Spinal cord (tissue), 10 donors: ENCODE measurements around the gene GARS1. TPM values are rescaled to one million over a fixed set of nuclear protein-coding genes. Genes with fewer than 3 reads are reported as not detected.
A peak's percentile ranks its signal among the peaks of the same experiment; 100 is the strongest.

Source experiments
- DNase-seq, 6 donors: peaks; one replicate each; pipeline versions ENCODE4 v3.0.0 to v3.0.0-alpha.2; 2013 to 2015; ENCODE audit warnings: low spot score in 6 of 6, low read depth in 4 of 6
- H3K27ac ChIP-seq: one replicate; pipeline ENCODE4 v1.5.1; 2013; ENCODE audit warnings: low read depth, low read length, control low read depth
- H3K27me3 ChIP-seq: one replicate; pipeline ENCODE4 v1.6.1; 2013; ENCODE audit warnings: low read length; ENCODE audit not compliant: control insufficient read depth, insufficient read depth
- H3K36me3 ChIP-seq: one replicate; pipeline ENCODE4 v1.6.1; 2013; ENCODE audit warnings: low read length; ENCODE audit not compliant: control insufficient read depth, insufficient read depth
- H3K4me1 ChIP-seq: one replicate; pipeline ENCODE4 v1.6.1; 2013; ENCODE audit warnings: low read length; ENCODE audit not compliant: control insufficient read depth, insufficient read depth
- H3K4me3 ChIP-seq: one replicate; pipeline ENCODE4 v1.5.1; 2013; ENCODE audit warnings: low read depth, low read length, control low read depth
- H3K9me3 ChIP-seq: one replicate; pipeline ENCODE4 v1.6.1; 2013; ENCODE audit warnings: low read length; ENCODE audit not compliant: control insufficient read depth, insufficient read depth
- WGBS: methylation state at CpG from one replicate; pipeline ENCODE4 v1.1.5; 2013; ENCODE audit warnings: missing lambda C conversion rate; ENCODE audit not compliant: insufficient coverage; 5-methylcytosine and 5-hydroxymethylcytosine counted together
- polyA plus RNA-seq, 2 donors: library from polyadenylated mRNA; unstranded; fragments of 120-200 nt; gene quantifications; one replicate each; pipeline ENCODE4 v1.2.1, GENCODE V29; 2013; ENCODE audit not compliant: insufficient read length in 2 of 2
- total RNA-seq, 2 donors: library from RNA; depleted of rRNA in 1 of 2; stranded (reverse); fragments of 120-200 nt in 1 of 2; fragments of >200 nt in 1 of 2; gene quantifications; one replicate each; pipeline versions ENCODE4 v1.2.3 to v1.2.4, GENCODE V29; 2013 to 2014
- donor health status: healthy.

The GARS1 gene
- total and polyA plus RNA-seq, 4 donors: 58.2 to 112 (median 95.2) TPM

- DNase-seq: no peak
- H3K27me3 ChIP-seq: no peaks in the 10 kb centered on the region
- H3K4me3 ChIP-seq: peak overlapping the region; percentile 93
- H3K36me3 ChIP-seq: no peaks in the 10 kb centered on the region
- WGBS: 0% methylated on average over 11 of the region's 12 CpGs
- no peaks in the 10 kb centered on the region for H3K9me3 ChIP-seq
- H3K27ac ChIP-seq: peak overlapping the region; percentile 92
- H3K4me1 ChIP-seq: peaks cover 9% of the 10 kb centered on the region
These were observed 584 bp upstream of the GARS1 start for GRCh38 chr7:30594048-30594539.

GRCh38 chr7:30595436-30596013 lies 847 bp downstream of the GARS1 start:
- Histone ChIP-seq H3K36me3 (no peaks in the 10 kb centered on the region), H3K4me1 (peaks cover 9% of the 10 kb centered on the region), H3K27me3 (no peaks in the 10 kb centered on the region), H3K27ac (peak overlapping the region; percentile 92), H3K4me3 (peak overlapping the region; percentile 93), H3K9me3 (no peaks in the 10 kb centered on the region)
- peak in 2 of 6 donors; percentile 17 to 24 for DNase-seq
- 0% methylated on average over 6 of the region's 13 CpGs for WGBS

DNA sequence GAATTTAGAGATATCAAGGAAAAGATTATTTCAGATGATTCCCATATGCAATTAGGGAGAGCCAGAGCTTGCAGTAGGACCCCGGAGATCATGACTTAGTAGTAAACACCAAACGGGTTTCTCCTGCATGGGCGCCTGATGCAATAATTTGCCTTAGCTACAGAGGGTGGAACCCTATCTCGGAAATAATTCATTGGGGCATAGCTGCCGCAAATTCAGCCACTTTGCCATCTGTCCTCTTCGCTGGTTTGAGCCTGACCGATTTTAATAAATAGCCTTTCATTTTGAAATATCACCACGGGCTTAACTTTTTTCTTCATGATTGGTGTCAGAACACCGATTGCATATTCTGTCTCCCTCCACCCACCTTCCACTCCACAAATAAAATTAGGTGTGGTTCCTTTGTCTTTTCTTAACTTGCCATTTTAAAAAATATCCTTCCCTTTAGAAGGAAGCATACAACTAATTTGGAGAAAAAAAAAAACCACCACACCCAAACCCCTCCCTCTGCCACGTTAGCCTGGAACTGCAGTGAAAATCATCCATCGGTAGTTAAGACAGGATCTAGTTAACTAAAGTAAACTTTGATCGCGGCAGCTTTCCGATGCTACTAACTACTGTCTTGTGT lies 1.4 kb downstream of the GARS1 start:
- peak in 2 of 6 donors; percentile 2 to 20 for DNase-seq
- Histone ChIP-seq H3K27me3 (no peaks in the 10 kb centered on the region), H3K4me3 (peak overlapping the region; percentile 93), H3K27ac (no peak overlapping the region), H3K36me3 (no peaks in the 10 kb centered on the region), H3K4me1 (peaks cover 9% of the 10 kb centered on the region), H3K9me3 (no peaks in the 10 kb centered on the region)
- 27% methylated on average over 11 of the region's 14 CpGs for WGBS

DNA sequence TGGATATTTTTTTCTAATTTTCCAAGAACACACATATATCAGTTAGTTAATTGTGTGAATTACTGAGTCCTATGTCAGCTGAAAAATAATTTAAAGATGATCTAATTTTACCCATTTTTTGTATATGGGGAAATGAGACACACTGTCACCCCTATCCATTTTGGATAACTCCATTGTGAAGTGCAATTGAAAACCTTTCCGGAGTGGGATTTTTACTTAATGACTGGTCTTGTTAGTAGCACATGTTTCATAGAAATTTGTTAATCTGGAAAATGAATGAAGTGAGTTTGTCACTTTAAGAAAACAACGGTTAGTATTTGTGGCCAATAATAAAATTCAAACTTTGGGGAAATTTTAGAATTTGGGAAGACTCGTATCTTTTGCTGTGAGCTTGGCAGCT lies 2.0 kb downstream of the GARS1 start:
- Histone ChIP-seq H3K27ac (no peak overlapping the region), H3K9me3 (no peaks in the 10 kb centered on the region), H3K4me1 (peaks cover 9% of the 10 kb centered on the region), H3K27me3 (no peaks in the 10 kb centered on the region), H3K4me3 (no peak overlapping the region), H3K36me3 (no peaks in the 10 kb centered on the region)
- WGBS: 90% methylated on average over 2 of the region's 3 CpGs
- DNase-seq: no peak

DNA sequence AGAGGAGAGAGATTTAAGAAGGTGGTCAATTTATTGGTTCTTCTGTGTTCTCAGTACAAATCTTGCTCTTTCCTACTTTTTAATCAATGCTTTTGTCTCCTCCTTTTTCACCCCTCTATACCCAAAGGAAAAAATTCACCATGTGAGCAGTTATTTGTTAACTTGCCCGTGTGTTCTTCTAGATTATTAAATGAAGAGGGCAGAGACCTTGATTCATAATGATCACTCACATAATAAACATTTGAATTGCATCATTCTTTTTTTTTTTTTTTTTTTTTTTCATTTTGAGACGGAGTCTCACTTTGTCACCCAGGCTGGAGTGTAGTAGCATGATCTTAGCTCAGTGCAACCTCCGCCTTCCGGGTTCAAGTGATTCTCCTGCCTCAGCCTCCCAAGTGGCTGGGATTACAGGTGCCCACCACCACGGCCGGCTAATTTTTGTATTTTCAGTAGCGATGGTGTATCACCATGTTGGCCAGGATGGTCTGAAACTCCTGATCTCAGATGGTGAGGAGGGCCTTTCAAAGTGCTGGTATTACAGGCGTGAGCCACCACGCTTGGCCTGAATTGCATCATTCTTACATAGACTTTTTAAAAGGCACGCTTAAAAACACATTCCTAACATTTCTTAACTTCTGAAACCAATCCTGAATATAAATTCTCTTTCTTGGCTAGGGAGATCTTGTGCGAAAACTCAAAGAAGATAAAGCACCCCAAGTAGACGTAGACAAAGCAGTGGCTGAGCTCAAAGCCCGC lies 3.6 kb downstream of the GARS1 start:
- H3K4me1 ChIP-seq: peaks cover 6% of the 10 kb centered on the region
- no peak overlapping the region for H3K27ac ChIP-seq
- H3K9me3 ChIP-seq: no peaks in the 10 kb centered on the region
- H3K4me3 ChIP-seq: no peak overlapping the region
- DNase-seq: no peak
- peaks cover 2% of the 10 kb centered on the region for H3K36me3 ChIP-seq
- no peaks in the 10 kb centered on the region for H3K27me3 ChIP-seq
- 96% methylated on average over 7 of the region's 13 CpGs for WGBS

DNA sequence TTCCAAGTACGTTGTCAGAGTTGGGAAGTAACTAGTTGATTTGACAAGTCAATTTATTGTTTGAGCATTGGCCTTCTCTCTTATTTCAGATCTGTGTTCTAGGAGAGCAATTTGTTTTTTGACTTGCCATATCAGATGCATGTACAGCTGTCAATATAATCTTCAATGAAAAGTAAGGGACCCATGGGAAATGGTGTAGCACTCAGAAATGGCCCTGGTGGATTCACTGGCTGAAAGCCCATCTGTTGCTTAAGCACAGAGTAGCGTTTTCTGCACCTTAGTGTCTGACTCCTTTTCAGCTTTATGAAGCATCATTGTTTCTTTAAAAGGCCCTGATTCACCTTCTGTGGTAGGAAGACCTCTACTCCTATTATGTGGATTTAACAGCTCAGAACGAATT lies 10.2 kb downstream of the GARS1 start:
- no peaks in the 10 kb centered on the region for H3K9me3 ChIP-seq
- WGBS: 80% methylated on average over 1 of the region's 3 CpGs
- H3K4me1 ChIP-seq: no peaks in the 10 kb centered on the region
- H3K27me3 ChIP-seq: no peaks in the 10 kb centered on the region
- peaks cover 9% of the 10 kb centered on the region for H3K36me3 ChIP-seq
- DNase-seq: no peak
- no peak overlapping the region for H3K4me3 ChIP-seq
- H3K27ac ChIP-seq: no peak overlapping the region

GRCh38 chr7:30605832-30606231 lies 11.2 kb downstream of the GARS1 start:
- Histone ChIP-seq H3K4me3 (no peak overlapping the region), H3K27me3 (no peaks in the 10 kb centered on the region), H3K36me3 (peaks cover 9% of the 10 kb centered on the region), H3K27ac (no peak overlapping the region), H3K9me3 (no peaks in the 10 kb centered on the region), H3K4me1 (no peaks in the 10 kb centered on the region)
- DNase-seq: no peak
- 100% methylated on average over 1 of the region's 3 CpGs for WGBS

DNA sequence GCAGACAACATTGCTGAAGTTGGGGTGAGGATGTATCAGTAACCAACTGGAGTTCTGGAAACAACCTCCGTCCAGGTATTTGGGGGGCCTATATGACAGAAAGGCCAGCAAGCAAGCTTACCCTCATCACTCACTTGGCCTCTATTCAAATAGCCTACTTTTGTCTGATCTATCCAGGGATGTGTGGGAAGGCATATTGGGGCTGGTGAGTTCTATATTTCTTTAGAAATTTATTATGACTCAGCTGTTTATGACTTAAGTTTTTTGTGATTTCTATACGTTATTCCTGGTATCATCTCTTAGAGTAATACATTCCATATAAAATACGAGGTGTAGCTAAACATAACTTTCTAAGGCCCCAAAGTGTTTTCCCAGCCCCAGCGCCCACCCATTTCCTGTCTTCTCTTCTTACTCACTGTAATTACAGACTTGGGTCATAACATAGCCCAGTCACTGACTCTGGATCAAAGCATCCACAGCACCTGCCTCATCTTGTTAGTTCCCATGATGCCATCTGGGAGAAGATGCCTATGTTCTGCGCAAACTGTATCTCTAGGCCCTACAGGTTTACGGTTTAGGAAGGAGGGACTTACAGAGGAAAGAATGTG lies 18.1 kb downstream of the GARS1 start:
- Histone ChIP-seq H3K4me3 (no peak overlapping the region), H3K4me1 (no peaks in the 10 kb centered on the region), H3K36me3 (peaks cover 24% of the 10 kb centered on the region), H3K9me3 (no peaks in the 10 kb centered on the region), H3K27me3 (no peaks in the 10 kb centered on the region), H3K27ac (no peak overlapping the region)
- WGBS: 100% methylated on average over 3 of the region's 6 CpGs
- DNase-seq: no peak

DNA sequence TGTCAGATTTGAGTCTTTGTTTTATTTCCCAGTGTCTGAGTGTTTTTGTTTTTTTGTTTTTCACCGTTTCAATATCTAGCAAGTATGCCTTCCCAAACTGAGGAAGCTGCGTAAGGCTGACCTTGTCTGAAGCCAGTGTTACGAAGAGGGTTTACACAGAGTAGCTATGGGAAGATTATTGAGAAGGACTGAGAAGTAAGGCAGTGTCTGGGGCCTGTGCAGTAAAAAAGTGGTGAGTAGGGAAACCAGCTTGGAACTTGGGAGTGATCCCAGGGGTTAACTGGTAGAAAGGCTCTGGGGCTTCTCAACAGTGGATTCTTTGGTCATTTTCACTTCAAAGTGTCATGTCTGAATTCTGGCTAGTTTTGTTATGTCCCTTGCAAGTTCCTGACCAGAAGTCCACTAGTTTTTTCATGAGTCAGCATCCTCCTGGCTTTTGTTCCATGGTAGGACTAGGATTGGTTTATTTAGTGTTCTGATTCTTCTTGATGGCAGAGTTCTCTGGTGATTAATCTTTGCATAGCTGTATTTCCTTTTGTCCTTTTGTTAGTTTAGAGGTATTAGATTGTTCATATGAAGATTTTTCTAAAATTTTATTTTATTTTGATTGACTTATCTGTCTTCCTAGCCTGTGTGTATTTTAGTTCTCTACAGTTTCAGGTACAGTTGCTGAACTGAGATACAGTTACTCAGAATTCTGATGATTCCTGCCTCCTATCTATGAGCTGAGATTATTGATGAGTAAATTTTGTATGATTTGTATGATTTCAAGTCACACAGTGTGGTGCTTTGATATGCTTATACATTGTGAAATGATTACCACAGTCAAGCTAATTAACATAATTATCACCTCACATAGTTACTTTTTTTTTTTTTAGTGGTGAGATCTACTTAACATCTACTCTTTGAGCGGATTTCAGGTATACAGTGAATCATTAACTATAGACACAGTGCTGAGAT lies 19.0 kb downstream of the GARS1 start:
- peaks cover 27% of the 10 kb centered on the region for H3K36me3 ChIP-seq
- no peaks in the 10 kb centered on the region for H3K4me1 ChIP-seq
- no peak overlapping the region for H3K4me3 ChIP-seq
- no peaks in the 10 kb centered on the region for H3K27me3 ChIP-seq
- 100% methylated on average over 3 of the region's 4 CpGs for WGBS
- H3K27ac ChIP-seq: no peak overlapping the region
- H3K9me3 ChIP-seq: no peaks in the 10 kb centered on the region
- DNase-seq: no peak
